ENCODE measurements around the gene EXD3.
"Not testable (repeated sequence)": the region's sequence is repeated elsewhere in the genome, so short reads cannot be mapped to it uniquely, and the experiment has no call there.

Gene EXD3

GRCh38 chr9:137422604-137423513, at the start of gene EXD3, which contains the start of gene NOXA1:
Gene EXD3 (minus strand): TSS chr9:137423162. CDS start chr9:137395357, 27,805 bp downstream.
Gene NOXA1 (plus strand): TSS chr9:137423393. CDS start chr9:137423530, 137 bp downstream.
- peak; percentile 79 for DNase-seq

GRCh38 chr9:137470785-137471184, 47.8 kb upstream of the EXD3 start:
- no peak for DNase-seq

GRCh38 chr9:137467896-137468295, 44.9 kb upstream of the EXD3 start:
- no peak for DNase-seq

GRCh38 chr9:137467161-137467581, 44.2 kb upstream of the EXD3 start:
- DNase-seq, result no peak

GRCh38 chr9:137466389-137467085, 43.6 kb upstream of the EXD3 start:
- not testable (repeated sequence) for DNase-seq

- no peak for DNase-seq
Observed at GRCh38 chr9:137465720-137466388, 42.9 kb upstream of the EXD3 start.

- no peak for DNase-seq
Observed at GRCh38 chr9:137465000-137465719, 42.2 kb upstream of the EXD3 start.

- no peak for DNase-seq
Observed at GRCh38 chr9:137464291-137464999, 41.5 kb upstream of the EXD3 start.

GRCh38 chr9:137463931-137464290, 40.9 kb upstream of the EXD3 start:
- DNase-seq, result no peak

- DNase-seq, result no peak
Observed at GRCh38 chr9:137462986-137463930, 40.3 kb upstream of the EXD3 start.

- no peak for DNase-seq
Observed at GRCh38 chr9:137462396-137462985, 39.5 kb upstream of the EXD3 start.

- DNase-seq, result no peak
Observed at GRCh38 chr9:137461663-137462395, 38.9 kb upstream of the EXD3 start.

- no peak for DNase-seq
Observed at GRCh38 chr9:137461316-137461662, 38.3 kb upstream of the EXD3 start.

GRCh38 chr9:137460363-137461315, 37.7 kb upstream of the EXD3 start:
- no peak for DNase-seq

- no peak for DNase-seq
Observed at GRCh38 chr9:137459601-137460362, 36.8 kb upstream of the EXD3 start.

- DNase-seq, result peak; percentile 87
Observed at GRCh38 chr9:137459152-137459600, 36.2 kb upstream of the EXD3 start, which contains the start of gene NSMF. Gene NSMF (minus strand): TSS chr9:137459334. CDS start chr9:137459102, 232 bp downstream.
